Activated T-helper 1 cell treated with anti-CD3 and anti-CD28 coated beads, Interleukin-2, amount 50 U/mL, for 16 hours (primary cell): ENCODE results near the gene F3.

ENCODE experiments used
- DNase-seq, 2 donors: peaks; one replicate each; pipeline ENCODE4 v3.0.0-alpha.2; 2020; ENCODE audit warnings: low read depth in 1 of 2, low spot score in 1 of 2

Gene F3

GRCh38 chr1:94553323-94553730, 11.8 kb upstream of the F3 start:
- DNase-seq, result no peak

DNA sequence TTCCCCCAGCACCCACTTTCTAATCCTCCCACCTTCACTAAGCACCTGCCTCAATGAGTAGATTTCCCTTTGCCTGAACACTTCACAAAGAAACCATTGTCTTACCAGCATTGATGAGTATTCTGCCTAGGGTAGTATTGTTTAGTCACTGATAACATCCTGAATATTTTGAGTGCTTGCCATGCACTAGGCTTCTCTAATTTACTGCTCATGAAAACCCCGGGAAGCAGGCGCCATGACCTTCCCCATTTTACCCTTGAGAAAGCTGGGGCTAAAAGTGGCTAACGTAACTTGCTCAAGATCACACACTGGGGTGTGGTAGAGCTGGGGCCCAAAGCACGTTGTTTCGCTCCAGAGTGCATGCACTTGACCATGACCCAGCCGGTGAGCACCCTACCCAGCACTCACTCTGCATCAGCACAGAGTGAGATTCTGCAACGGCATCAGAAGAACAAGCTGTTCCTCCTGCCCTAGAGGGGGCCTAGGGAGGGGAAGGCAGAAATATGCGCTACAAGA, 10.6 kb upstream of the F3 start:
- no peak for DNase-seq

DNA sequence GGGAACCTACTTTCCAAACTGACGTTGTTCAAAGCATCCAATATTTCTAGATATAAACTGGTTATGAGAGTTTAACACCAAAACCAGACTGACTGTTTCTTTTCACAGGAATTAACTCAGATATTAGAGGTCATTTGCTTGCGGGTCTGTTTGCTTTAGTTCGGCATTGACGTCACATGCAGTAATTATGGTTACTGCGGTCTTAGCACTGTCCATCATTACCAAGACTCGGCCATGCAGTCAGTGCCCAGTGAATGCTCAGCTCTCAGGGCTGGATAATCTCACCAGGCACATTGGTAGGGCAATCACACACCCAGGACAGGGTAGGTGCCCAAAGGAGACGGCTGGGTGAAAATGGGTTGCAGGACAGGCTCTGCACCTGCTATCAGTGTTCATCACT, 9.9 kb upstream of the F3 start:
- DNase-seq, result no peak

- no peak for DNase-seq
Observed at GRCh38 chr1:94550800-94551241, 9.3 kb upstream of the F3 start.

- no peak for DNase-seq
Observed at GRCh38 chr1:94550396-94550795, 8.8 kb upstream of the F3 start.

DNA sequence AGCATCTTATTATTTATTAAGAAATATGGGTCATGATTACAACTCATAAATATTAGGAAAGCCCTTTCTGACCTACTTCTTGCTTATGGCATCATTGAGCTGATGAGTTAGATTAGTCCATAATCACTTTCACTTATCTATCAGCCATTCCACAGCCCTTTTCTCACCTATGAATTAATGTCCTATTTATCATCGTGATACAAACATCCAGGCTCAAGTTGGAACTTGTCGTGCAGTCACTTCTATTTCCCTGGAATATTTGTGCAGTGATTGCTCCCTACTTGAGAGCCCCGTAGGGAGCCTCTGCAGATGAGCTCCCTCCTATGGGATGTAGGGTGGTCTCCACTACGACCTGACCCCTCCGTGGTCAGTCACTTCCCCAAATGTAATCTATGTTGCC, 8.1 kb upstream of the F3 start:
- DNase-seq, result no peak

DNA sequence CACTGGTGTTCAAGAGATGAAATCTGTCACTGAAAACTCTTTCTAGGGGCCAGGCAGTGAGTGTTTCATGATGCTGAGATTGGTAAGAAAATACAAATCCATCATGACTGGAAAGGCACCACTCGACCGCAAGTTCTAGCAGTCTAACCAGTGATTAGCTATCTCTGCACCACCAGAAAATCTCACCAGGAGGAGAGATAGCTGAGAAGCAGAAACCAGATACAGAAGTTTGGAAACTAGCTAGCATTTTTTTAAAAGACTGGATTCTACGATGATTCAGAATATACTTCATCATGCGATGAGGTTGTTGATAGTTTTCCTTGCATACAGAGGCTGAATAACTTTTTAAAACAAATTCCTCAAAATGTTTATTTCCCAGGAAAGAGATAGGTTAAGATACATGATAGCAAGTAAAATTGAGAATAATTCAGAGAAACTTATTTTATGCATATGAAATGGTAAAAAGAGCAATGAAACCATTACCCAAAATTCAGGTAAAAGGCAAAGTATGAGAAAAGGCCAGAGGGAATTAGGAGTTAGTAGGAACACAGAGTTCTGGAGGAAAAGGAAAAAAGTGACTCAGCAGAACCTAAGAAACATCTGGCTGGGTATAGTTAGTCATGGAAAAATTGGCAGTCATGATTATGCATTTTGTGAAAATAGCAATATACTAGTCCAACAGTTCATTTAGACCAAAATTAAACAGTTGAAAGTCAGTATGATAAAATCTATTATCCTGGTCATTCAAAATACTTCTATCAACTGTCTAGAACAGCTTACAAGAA, 3.3 kb upstream of the F3 start:
- no peak for DNase-seq

DNA sequence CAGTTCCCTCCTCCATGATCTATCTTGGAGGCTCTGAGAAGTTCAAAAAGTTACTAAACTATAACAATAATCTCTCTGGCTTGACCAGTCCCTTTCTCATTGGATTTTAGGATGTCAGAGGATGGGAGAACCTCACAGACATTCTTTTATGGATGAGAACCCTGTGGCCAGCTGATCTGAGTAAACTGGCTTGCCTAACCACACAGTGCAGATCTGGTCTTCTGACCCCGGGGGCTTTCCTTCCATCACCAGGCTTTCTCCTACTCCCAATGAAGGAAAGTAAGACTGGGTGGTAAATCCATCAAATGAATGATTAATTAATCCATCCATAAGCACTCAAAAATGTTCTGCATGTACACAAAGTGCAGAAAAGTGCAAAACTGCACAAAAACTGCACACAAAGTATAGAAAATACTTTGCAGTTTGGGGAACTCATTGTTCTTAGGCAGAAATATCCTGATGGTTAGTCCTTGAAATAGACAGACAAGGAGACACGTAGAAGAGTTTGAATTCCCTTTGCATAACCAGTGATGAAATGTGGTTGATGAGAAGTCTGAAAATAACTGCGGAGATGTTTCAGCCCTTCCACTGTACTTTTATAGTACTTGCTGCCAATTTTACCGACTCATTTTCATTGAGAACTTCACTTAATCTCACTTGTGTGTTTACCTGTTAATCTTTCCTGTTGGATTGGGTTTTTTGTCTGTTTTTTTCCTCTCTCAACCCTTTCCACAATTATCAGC, 2.5 kb upstream of the F3 start:
- no peak for DNase-seq

GRCh38 chr1:94543001-94543400, 1.4 kb upstream of the F3 start:
- no peak for DNase-seq

GRCh38 chr1:94542088-94542870, 720 bp upstream of the F3 start:
- no peak for DNase-seq

GRCh38 chr1:94540440-94541245, 916 bp downstream of the F3 start:
- no peak for DNase-seq

GRCh38 chr1:94539496-94539895, 2.1 kb downstream of the F3 start:
- DNase-seq, result no peak

GRCh38 chr1:94538243-94538827, 3.2 kb downstream of the F3 start:
- no peak for DNase-seq

DNA sequence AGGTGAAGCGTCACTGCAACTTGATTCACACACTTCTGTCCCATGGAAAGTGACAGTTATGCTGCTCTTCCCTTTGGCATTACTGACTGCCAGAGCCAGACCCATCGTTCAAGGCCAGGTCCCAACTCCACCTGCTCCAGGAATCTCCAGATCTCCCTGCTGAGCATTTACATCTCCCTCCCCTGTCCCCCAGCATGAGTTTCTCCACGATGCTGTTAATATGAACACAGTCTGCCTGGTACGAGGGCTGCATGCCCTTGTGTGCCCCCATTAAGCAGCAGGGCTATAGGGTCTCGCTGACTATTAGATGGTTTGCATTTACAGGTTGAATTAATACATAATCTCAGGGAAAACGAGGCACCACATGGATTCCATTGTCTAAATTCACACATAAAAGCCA, 4.3 kb downstream of the F3 start:
- no peak for DNase-seq

GRCh38 chr1:94535879-94536278, 5.7 kb downstream of the F3 start:
- no peak for DNase-seq

DNA sequence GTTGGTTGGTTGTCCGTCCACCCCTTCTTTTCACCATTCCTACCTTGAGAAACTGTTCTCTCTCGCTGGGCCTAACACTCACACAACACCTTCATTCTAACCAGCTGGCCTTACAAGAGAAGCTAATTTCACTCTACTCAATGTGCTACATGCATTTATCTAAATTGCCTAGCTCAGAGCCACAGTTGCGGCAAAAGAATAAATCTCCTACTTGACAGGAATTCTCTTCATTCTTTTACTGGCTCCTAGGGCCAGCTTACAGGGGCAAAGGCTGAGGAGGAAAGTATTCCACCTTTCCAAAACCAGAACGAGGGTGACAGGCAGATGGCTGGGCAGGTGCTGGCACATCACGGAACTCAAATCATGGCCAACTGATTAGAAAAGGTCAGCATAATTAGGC, 6.5 kb downstream of the F3 start:
- DNase-seq, result no peak

GRCh38 chr1:94532077-94532476, 9.5 kb downstream of the F3 start:
- DNase-seq, result no peak

- no peak for DNase-seq
Observed at GRCh38 chr1:94531664-94532063, 9.9 kb downstream of the F3 start.

DNA sequence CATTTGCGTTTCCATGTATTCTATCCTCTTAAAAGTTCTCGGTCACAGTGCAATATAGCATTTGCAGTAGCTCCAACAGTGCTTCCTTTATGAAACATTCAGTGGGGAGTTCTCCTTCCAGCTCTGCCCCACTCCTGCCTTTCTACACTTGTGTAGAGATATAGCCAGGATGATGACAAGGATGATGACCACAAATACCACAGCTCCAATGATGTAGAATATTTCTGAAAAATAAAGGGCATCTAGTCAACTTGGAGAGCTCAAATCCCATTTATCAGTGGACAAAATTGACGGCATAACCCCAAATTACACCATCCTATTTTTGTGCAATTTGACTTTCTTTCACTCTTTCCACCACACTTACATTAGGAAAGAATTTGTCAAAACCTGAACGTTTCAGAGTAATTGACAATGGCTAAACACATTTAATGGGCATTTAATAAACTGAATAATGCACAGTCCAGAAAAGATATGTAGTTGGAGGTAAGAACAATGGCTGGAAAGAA, 11.1 kb downstream of the F3 start:
- DNase-seq, result no peak

- no peak for DNase-seq
Observed at GRCh38 chr1:94529416-94529815, 12.1 kb downstream of the F3 start.
